GM12874 (cell line): ENCODE measurements around the gene GMPPA.

Experiments used
- TF ChIP-seq, protein P1 (sequence below): IDR thresholded peaks from 2 replicates; pipeline ENCODE4 v1.5.1; 2011; ENCODE audit warnings: low read depth, mild to moderate bottlenecking, control low read depth, low read length, moderate library complexity; ENCODE audit not compliant: insufficient read depth

Gene GMPPA

DNA sequence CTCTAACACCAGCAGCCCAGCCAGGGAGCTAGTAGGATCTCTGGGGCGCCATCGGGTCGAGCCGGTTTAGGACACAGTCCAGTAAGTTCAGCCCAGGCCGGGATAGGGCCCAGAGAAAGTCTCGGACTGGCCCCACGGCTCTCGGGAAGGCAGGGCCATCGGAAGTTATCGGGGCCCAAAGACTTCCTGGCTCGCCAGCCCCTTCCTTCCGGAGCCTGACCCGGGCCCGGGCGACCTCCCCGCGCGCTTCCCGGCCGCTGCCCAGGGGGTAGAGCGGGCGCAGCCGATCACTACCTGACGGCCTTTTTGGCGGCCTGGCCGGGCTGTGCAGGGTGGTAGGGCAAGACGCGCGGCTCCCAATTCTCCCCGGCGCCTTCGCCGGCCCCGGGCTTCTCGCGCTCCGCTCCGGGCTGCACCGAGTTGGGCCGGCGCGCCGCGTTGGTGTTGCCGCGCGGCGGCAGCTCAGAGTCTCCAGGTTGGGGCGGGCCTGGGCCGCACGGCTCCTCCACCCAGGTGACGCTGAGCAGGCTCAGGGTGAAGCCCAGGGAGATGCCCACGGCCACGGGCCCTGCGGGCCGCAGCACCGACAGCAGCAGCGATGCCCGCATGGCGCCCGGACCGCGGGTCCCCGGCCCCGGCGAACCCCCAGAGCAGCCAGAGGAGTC, 44.4 kb downstream of the GMPPA start:
- TF ChIP-seq, protein P1, sequence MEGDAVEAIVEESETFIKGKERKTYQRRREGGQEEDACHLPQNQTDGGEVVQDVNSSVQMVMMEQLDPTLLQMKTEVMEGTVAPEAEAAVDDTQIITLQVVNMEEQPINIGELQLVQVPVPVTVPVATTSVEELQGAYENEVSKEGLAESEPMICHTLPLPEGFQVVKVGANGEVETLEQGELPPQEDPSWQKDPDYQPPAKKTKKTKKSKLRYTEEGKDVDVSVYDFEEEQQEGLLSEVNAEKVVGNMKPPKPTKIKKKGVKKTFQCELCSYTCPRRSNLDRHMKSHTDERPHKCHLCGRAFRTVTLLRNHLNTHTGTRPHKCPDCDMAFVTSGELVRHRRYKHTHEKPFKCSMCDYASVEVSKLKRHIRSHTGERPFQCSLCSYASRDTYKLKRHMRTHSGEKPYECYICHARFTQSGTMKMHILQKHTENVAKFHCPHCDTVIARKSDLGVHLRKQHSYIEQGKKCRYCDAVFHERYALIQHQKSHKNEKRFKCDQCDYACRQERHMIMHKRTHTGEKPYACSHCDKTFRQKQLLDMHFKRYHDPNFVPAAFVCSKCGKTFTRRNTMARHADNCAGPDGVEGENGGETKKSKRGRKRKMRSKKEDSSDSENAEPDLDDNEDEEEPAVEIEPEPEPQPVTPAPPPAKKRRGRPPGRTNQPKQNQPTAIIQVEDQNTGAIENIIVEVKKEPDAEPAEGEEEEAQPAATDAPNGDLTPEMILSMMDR: no peak

DNA sequence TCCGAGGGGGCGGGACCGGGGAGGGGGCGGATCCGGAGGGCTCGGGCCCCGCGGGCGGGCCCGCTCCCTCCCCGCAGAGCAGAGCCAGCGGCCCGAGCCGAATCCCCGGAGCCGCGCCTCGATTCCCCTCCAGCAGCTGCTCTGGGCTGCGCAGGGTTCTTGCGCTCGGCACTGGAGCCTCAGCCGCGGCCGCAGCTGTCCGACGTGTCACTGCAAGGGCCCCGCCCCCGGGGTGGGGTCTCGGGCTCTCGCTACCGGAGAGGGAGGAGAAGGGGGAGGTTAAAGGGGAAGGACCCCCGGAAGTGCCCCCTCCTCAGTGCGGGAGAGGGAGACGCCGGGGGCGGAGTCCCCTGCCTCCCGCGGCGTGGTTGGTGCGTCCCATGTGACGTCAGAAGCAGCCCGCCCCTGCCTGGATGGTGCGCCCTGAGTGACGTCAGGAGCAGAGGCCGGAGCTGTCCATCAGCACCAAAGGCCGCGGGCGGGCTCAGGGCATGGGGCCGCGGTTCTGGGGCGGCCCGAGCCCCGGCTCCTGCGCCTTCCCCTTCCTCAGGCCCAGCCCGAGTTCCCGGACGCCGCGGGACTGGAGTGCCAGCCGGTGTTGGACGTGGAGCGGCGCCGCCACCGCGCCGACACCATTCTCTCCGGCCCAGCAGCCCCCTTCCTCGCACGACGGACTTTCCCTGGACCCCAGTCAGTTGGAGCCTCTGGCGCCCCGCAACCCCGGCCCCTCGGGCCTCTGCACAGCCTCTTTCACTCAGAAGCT, 45.1 kb downstream of the GMPPA start, which contains the start of the genes CHPF and TMEM198:
Gene CHPF, minus strand, starts transcription at position 214 of the 763 bp plus-strand sequence. CDS start 271 bp downstream, outside the sequence.
Gene TMEM198, plus strand, starts transcription at position 433 of the 763 bp plus-strand sequence. CDS start 700 bp downstream, outside the sequence.
- TF ChIP-seq, protein P1: no peak

DNA sequence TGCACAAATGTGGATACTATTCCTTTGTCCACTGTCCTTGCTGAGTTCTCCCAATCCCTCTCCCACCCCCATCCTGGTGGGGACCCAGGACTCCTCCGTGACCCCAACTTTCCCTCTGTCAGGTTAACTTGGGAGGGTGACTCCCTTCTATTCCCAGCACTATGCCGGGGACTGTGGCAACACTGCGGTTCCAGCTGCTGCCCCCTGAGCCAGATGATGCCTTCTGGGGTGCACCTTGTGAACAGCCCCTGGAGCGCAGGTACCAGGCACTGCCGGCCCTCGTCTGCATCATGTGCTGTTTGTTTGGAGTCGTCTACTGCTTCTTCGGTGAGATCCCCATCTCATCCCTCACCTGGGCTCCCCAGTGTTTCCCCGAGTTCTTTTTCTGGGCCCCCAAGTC, 45.9 kb downstream of the GMPPA start:
- TF ChIP-seq, protein P1: no peak

DNA sequence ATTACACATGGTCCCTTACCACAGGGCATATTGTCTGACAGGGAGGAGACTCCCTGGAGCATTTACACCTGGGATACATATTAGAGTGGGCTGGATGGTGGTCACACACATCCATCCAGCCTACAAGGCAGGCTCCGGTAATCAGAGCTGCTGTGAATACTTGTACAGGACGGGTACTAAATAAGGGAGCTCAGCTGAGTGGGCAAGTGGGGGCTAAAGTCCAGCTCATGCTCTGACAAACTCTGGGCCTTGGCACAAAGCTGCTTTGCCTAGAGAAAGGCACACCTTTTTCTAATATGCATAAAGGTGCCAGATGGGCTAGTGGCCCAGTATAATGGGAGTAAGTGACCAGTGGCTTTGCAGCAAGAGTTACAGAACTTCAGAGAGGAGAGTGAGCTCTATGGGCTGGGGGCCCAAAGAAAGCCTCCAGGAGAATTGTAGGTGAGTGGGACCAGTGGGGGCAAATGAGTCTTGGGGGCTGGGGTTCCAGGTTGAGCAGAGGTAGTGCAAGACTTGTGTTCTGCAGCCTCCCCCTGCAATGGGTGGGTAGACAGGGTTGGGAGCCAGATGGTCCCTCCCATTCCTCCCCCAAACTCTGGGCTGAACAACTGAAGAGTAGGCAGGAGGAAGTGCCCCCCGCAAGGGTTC, 46.7 kb downstream of the GMPPA start:
- TF ChIP-seq, protein P1: no peak

DNA sequence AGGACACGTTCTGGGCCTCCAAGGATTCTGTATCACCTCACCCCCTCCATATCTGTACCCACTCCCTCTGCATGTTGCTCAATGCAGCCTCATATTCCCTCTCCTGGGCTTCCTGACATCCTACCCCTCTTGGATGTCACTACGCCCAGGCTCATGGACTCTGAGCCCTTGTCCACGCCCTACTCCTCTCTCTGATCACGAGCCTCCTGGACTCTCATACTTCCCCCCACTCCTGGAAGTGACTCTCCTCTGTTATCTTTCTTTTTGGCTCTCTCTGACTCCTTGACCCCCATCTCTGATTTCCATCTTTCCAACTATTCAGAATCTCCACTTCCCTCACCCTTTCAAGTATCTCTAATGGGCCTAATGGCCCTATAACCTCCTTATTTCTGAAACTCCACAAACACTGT, 47.3 kb downstream of the GMPPA start:
- TF ChIP-seq, protein P1: no peak

DNA sequence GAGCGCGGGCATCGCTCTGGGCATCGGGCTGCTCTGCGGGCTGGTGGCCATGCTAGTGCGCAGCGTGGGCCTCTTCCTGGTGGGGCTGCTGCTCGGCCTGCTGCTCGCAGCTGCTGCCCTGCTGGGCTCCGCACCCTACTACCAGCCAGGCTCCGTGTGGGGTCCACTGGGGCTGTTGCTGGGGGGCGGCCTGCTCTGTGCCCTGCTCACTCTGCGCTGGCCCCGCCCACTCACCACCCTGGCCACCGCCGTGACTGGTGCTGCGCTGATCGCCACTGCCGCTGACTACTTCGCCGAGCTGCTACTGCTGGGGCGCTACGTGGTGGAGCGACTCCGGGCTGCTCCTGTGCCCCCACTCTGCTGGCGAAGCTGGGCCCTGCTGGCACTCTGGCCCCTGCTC, 48.9 kb downstream of the GMPPA start:
- TF ChIP-seq, protein P1: no peak

DNA sequence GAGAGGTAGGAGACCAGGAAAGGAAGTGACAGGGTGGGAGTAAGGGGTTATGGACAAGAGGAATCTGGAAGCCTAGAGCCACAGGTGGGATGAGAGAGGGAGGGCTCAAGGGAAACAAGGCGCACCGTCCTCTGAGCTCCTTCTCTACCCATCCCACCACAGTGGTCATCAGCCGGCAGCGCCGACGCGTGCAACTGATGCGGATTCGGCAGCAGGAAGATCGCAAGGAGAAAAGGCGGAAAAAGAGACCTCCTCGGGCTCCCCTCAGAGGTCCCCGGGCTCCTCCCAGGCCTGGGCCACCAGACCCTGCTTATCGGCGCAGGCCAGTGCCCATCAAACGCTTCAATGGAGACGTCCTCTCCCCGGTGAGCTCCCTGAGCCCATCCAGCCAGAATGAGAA, 50.3 kb downstream of the GMPPA start:
- TF ChIP-seq, protein P1: no peak
